HG03196 (cell line): Measurements from ENCODE around the gene MEGF6.
"Not testable (repeated sequence)": the region's sequence is repeated elsewhere in the genome, so short reads cannot be mapped to it uniquely, and the experiment has no call there.

Experiments
- ATAC-seq: cut with Tn5 transposase; IDR thresholded peaks from one replicate; pipeline ENCODE4 v1.9.1; 2021; ENCODE audit not compliant: unreplicated experiment

Gene MEGF6

DNA sequence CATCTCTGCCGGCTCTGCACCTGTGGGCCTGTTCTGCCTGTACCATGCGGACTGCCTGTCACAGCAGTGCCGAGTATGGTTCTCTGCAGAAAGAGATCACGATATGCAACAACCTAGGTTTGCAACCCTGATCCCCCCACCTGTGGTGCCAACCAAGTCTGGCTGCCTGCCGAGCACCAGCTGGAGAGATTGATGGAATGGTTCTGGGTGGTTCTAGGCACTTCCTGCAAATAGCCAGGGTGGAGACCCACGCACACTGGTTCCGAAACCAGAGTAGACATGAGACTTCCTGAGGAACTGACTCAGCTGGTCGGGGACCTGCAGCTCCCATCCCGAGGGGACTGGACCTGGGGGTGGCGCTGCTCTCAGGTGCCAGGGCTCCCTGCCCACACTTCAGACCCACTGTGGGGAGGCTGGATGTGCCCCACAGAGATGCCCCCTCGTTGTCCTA is 18.9 kb upstream of the MEGF6 start:
- ATAC-seq = no peak

- no peak for ATAC-seq
Observed at GRCh38 chr1:3629561-3630160, 18.4 kb upstream of the MEGF6 start.

DNA sequence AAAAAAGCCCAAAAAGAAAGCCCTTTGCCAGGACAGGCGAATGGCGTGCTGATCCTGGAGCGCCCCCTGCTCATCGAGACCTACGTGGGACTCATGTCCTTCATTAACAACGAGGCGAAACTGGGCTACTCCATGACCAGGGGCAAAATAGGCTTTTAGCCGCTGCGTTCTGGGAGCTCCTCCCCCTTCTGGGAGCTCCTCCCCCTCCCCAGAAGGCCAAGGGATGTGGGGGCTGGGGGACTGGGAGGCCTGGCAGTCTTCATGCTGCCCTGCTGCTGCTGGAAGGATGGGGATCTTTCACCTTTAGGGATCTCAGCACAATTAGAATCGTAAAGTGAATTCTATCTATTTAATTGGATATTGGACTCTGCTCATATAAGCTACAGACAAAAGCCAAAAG is 17.1 kb upstream of the MEGF6 start:
- ATAC-seq = no peak

- no peak for ATAC-seq
Observed at GRCh38 chr1:3627515-3628253, 16.4 kb upstream of the MEGF6 start.

DNA sequence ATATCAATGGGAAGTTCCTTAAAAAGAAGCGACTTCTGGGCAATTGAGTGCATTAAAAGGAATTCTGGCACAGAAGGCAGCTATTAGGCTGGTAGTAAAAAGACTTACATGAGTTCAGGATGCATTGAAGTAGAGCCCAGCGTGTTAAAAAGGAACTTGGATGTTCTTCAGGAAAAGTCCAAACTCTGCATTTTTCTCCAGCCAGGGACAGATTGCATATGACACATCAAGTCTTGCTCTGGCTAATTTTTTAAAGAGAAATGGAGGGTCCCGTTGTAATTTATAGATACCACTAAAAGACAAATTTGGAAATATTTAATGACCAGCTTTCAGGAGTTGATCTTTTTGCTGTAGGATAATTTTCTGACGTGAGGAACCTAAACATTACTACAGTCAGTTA is 14.7 kb upstream of the MEGF6 start:
- no peak for ATAC-seq

- peak; percentile 12 for ATAC-seq
Observed at GRCh38 chr1:3625151-3625907, 14.0 kb upstream of the MEGF6 start.

- ATAC-seq = peak; percentile 89
Observed at GRCh38 chr1:3624200-3625136, 13.2 kb upstream of the MEGF6 start, which contains the start of gene TPRG1L. Gene TPRG1L (plus strand): TSS chr1:3625015. CDS start chr1:3625073, 58 bp downstream.

GRCh38 chr1:3623441-3624199 is 12.3 kb upstream of the MEGF6 start:
- ATAC-seq = no peak

DNA sequence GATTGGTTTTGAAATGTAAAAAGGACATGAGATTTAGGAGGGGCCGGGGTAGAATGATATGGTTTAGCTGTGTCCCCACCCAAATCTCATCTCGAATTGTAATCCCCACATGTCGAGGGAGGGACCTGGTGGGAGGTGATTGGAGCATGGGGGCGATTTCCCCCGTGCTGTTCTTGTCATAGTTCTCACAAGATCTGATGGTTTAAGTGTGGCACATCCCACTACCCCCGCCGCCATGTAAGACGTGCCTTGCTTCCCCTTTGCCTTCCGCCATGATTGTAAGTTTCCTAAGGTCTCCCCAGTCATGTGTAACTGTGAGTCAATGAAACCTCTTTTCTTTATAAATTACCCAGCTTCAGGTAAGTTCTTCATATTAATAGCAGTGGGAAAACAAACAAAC is 10.8 kb upstream of the MEGF6 start:
- not testable (repeated sequence) for ATAC-seq

GRCh38 chr1:3621151-3621671 is 9.9 kb upstream of the MEGF6 start:
- not testable (repeated sequence) for ATAC-seq

GRCh38 chr1:3620708-3621107 is 9.4 kb upstream of the MEGF6 start:
- ATAC-seq = no peak

- ATAC-seq = no peak
Observed at GRCh38 chr1:3618881-3619671, 7.8 kb upstream of the MEGF6 start.

GRCh38 chr1:3618531-3618880 is 7.2 kb upstream of the MEGF6 start:
- ATAC-seq = no peak

- ATAC-seq = no peak
Observed at GRCh38 chr1:3617806-3618345, 6.6 kb upstream of the MEGF6 start.

- no peak for ATAC-seq
Observed at GRCh38 chr1:3616861-3617260, 5.6 kb upstream of the MEGF6 start.

DNA sequence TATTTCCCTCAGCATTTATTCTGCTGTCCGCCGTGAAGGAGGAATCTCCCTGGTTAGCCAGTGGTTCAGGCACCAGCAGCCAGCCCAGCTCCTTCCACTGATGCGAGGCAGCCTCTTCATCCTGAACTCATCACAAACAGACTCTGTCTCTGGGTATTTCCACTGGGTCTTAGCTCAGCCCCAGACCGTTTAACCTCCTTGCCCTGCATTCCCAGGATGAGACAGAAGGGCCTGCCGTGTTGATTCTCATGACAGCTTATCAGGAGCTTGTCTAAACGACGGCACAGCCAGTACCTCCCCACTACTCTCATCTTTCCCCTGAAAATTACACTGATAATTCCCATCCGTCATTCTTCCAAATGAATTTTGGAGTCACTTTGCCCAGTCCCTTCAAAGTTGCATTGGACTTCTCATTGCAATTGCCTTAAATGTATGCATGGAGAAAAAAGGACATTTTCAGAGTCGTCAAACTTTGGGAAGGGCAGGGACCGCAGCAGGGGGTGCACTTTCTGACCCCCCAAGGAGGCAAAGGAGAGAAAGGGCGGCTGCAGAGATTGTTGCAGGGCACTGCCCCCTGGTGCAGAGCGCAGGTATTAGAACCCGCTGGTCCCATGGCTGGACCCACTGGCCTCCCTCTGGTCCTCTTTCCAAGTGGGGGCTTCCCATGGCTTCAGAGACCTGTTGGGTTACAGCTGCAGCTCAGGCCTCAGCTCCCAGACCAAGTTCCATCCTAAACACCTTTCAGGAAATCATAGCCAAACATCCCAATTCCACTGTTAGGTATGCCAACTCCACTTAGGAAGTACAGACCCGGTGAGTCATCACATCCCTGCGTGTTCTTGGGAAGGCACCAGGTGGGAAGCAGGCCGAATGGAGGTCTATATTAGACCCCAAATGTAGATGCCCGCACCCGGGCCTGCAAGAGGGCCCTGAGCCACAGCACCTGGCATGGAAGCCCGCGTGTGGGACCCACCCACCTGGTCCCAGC is 3.7 kb upstream of the MEGF6 start:
- no peak for ATAC-seq

DNA sequence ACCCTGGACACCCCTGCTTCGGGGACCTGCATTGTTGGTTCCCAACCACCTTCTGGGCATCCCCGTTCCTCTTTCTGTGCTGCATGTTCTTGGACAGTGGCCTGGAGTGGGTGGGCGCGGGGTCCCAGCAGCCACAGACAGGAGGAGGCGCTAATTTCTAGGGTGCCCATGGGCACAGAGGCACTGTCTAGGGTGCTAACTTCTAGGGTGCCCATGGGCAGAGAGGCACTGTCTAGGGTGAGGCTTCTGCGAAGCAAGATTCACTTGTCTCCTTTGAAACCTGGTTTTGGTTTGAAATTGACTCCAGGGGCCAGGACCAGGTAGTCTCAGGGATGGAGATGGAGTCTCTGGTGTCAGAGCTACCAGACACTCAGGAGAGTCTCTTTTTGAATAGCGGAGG is 815 bp upstream of the MEGF6 start:
- ATAC-seq = no peak
